HEK293T (cell line): ENCODE measurements around the gene NDUFS6.

Experiments
- BHLHE40 ChIP-seq: fragments of 450-650 bp; IDR thresholded peaks from 2 replicates; pipeline ENCODE4 v1.6.1; 2016; ENCODE audit warnings: mild to moderate bottlenecking, moderate library complexity, borderline replicate concordance
- CTBP1 ChIP-seq: fragments of 450-650 bp; IDR thresholded peaks from 2 replicates; pipeline ENCODE4 v1.6.1; 2016; ENCODE audit warnings: borderline replicate concordance
- ELF4 ChIP-seq: fragments of 450-650 bp; IDR thresholded peaks from 2 replicates; pipeline ENCODE4 v1.6.1; 2017; ENCODE audit warnings: antibody characterized with exemption
- FOXA1 ChIP-seq: fragments of 450-650 bp; IDR thresholded peaks from 2 replicates; pipeline ENCODE4 v1.6.1; 2016; ENCODE audit warnings: mild to moderate bottlenecking
- FOXK2 ChIP-seq: fragments of 450-650 bp; IDR thresholded peaks from 2 replicates; pipeline ENCODE4 v1.6.1; 2016; ENCODE audit warnings: mild to moderate bottlenecking
- FOXM1 ChIP-seq: fragments of 450-650 bp; IDR thresholded peaks from 2 replicates; pipeline ENCODE4 v1.6.1; 2017; ENCODE audit warnings: mild to moderate bottlenecking, borderline replicate concordance
- HDGF ChIP-seq: fragments of 450-650 bp; IDR thresholded peaks from 2 replicates; pipeline ENCODE4 v1.6.1; 2017; ENCODE audit warnings: antibody characterized with exemption, borderline replicate concordance
- LEF1 ChIP-seq: fragments of 450-650 bp; IDR thresholded peaks from 2 replicates; pipeline ENCODE4 v1.6.1; 2017; ENCODE audit warnings: mild to moderate bottlenecking, borderline replicate concordance
- NFRKB ChIP-seq: fragments of 450-650 bp; IDR thresholded peaks from 2 replicates; pipeline ENCODE4 v1.6.1; 2016; ENCODE audit warnings: mild to moderate bottlenecking, moderate library complexity
- SP1 ChIP-seq: fragments of 450-650 bp; IDR thresholded peaks from 2 replicates; pipeline ENCODE4 v1.6.1; 2017
- SUZ12 ChIP-seq: fragments of 450-650 bp; IDR thresholded peaks from 2 replicates; pipeline ENCODE4 v1.6.1; 2016; ENCODE audit warnings: mild to moderate bottlenecking
- TARDBP ChIP-seq: fragments of 450-650 bp; IDR thresholded peaks from 2 replicates; pipeline ENCODE4 v1.6.1; 2016
- ZNF384 ChIP-seq: fragments of 450-650 bp; IDR thresholded peaks from 2 replicates; pipeline ENCODE4 v1.6.1; 2016
- TF ChIP-seq, protein P1 (sequence below): fragments of 450-650 bp; IDR thresholded peaks from 2 replicates; pipeline ENCODE4 v1.6.1; 2016

- TF ChIP-seq SUZ12: no peak
- no peak for TF ChIP-seq ZNF384
- TF ChIP-seq FOXA1: no peak
- no peak for TF ChIP-seq SP1
- no peak for TF ChIP-seq FOXM1
- no peak for TF ChIP-seq LEF1
- no peak for TF ChIP-seq FOXK2
- TF ChIP-seq, protein P1, sequence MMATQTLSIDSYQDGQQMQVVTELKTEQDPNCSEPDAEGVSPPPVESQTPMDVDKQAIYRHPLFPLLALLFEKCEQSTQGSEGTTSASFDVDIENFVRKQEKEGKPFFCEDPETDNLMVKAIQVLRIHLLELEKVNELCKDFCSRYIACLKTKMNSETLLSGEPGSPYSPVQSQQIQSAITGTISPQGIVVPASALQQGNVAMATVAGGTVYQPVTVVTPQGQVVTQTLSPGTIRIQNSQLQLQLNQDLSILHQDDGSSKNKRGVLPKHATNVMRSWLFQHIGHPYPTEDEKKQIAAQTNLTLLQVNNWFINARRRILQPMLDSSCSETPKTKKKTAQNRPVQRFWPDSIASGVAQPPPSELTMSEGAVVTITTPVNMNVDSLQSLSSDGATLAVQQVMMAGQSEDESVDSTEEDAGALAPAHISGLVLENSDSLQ: no peak
- no peak for TF ChIP-seq BHLHE40
- TF ChIP-seq CTBP1: no peak
- TF ChIP-seq ELF4: no peak
- TF ChIP-seq TARDBP: no peak
- TF ChIP-seq HDGF: no peak
- no peak for TF ChIP-seq NFRKB
Measured at GRCh38 chr5:1846583-1846982, 45.4 kb downstream of the NDUFS6 start.
